Endothelial cell of umbilical vein (primary cell): ENCODE data around the gene SPTLC3.

ENCODE experiments used
- EZH2 ChIP-seq: IDR thresholded peaks from 2 replicates; pipeline ENCODE4 v1.6.1; 2012; ENCODE audit warnings: borderline replicate concordance, low read depth, mild to moderate bottlenecking, moderate library complexity, low read length, inconsistent platforms; ENCODE audit not compliant: severe bottlenecking
- GATA2 ChIP-seq: IDR thresholded peaks from 2 replicates; pipeline ENCODE4 v1.7.0; 2011; ENCODE audit warnings: low read depth, mild to moderate bottlenecking, moderate library complexity, mixed read lengths, low read length; ENCODE audit not compliant: insufficient read length, insufficient read depth
- JUN ChIP-seq: IDR thresholded peaks from 2 replicates; pipeline ENCODE4 v1.6.1; 2011; ENCODE audit warnings: borderline replicate concordance, low read depth; ENCODE audit not compliant: insufficient read length, insufficient read depth
- MYC ChIP-seq: IDR thresholded peaks from one replicate; pipeline ENCODE4 v1.6.1; 2011; ENCODE audit warnings: mild to moderate bottlenecking, low read depth, low read length
- POLR2A ChIP-seq: IDR thresholded peaks from 2 replicates; pipeline ENCODE4 v1.6.1; 2012; ENCODE audit warnings: low read depth, mild to moderate bottlenecking, control low read depth, low read length
- POLR2AphosphoS5 ChIP-seq: IDR thresholded peaks from 2 replicates; pipeline ENCODE4 v1.6.1; 2012; ENCODE audit warnings: low read depth, mild to moderate bottlenecking, control low read depth, low read length, moderate library complexity; ENCODE audit not compliant: insufficient read depth
- TF ChIP-seq, protein P1 (sequence below), 2 donors: IDR thresholded peaks; 1 replicate in 1 of 2; 2 replicates in 1 of 2; pipeline ENCODE4 v1.5.1; 2011; ENCODE audit warnings: low read length in 2 of 2, mild to moderate bottlenecking in 2 of 2, moderate library complexity in 2 of 2, control low read depth in 1 of 2, inconsistent platforms in 1 of 2, low read depth in 1 of 2; ENCODE audit not compliant: insufficient read depth in 1 of 2; ENCODE audit errors: extremely low read depth in 1 of 2

DNA sequence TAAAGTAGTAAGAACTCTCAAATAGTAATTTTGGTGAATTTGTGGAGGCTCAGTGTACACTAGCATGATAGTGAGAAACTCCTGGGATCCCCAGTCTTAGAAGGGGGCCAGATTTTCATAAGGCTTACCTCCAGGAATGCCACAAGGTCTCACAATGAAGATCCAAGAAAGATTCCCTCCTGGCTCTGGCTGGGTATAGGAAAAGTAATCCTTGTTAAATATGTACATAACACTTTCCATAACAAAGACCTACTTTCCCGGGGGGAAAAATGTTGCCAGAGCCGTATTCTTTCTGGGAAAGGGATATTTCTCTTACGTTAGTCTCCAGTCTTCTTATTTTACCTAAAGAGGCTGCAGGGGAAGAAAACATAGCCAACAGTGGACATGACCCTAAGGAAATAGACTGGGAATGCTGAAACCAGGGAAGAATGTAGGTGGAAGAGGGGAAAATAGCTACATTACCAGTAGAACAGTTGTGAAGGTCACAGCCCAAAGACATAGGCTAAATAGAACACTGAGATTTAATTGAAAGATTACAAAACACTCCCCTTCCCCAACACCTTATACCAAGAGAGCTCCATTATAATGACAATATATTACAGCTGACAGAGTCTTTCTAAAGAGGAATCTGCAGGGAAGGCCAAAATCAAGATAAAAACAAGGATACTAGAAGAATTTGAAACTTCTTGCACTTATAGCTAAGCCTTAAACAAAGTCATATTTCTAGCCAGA lies 177.4 kb downstream of the SPTLC3 start:
- TF ChIP-seq, protein P1, sequence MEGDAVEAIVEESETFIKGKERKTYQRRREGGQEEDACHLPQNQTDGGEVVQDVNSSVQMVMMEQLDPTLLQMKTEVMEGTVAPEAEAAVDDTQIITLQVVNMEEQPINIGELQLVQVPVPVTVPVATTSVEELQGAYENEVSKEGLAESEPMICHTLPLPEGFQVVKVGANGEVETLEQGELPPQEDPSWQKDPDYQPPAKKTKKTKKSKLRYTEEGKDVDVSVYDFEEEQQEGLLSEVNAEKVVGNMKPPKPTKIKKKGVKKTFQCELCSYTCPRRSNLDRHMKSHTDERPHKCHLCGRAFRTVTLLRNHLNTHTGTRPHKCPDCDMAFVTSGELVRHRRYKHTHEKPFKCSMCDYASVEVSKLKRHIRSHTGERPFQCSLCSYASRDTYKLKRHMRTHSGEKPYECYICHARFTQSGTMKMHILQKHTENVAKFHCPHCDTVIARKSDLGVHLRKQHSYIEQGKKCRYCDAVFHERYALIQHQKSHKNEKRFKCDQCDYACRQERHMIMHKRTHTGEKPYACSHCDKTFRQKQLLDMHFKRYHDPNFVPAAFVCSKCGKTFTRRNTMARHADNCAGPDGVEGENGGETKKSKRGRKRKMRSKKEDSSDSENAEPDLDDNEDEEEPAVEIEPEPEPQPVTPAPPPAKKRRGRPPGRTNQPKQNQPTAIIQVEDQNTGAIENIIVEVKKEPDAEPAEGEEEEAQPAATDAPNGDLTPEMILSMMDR (IDR thresholded peaks at IDR 0.05; ENCODE audit: extremely low read depth in 1 of 2, insufficient read depth in 1 of 2, low read depth in 1 of 2, low read length in 2 of 2): no peak
- no peak for TF ChIP-seq EZH2
- no peak for TF ChIP-seq JUN
- no peak for TF ChIP-seq POLR2A
- TF ChIP-seq MYC: no peak
- no peak for TF ChIP-seq POLR2AphosphoS5
- no peak for TF ChIP-seq GATA2
